ENCODE results near the gene SMIM7. TPM values are rescaled to one million over a fixed set of nuclear protein-coding genes. Genes with fewer than 3 reads are reported as not detected.

Gene SMIM7
- total RNA-seq, 1 experiment from 2014 or later = 66.4 TPM

GRCh38 chr19:16655727-16656126 lies 4.2 kb downstream of the SMIM7 start (continued):
- TF ChIP-seq, protein P1, sequence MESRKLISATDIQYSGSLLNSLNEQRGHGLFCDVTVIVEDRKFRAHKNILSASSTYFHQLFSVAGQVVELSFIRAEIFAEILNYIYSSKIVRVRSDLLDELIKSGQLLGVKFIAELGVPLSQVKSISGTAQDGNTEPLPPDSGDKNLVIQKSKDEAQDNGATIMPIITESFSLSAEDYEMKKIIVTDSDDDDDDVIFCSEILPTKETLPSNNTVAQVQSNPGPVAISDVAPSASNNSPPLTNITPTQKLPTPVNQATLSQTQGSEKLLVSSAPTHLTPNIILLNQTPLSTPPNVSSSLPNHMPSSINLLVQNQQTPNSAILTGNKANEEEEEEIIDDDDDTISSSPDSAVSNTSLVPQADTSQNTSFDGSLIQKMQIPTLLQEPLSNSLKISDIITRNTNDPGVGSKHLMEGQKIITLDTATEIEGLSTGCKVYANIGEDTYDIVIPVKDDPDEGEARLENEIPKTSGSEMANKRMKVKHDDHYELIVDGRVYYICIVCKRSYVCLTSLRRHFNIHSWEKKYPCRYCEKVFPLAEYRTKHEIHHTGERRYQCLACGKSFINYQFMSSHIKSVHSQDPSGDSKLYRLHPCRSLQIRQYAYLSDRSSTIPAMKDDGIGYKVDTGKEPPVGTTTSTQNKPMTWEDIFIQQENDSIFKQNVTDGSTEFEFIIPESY (IDR thresholded peaks at IDR 0.05; ENCODE audit: extremely low read depth, insufficient replicate concordance, low read length) = no peak
- TF ChIP-seq REST (IDR thresholded peaks at IDR 0.05; ENCODE audit: low read depth) (no peak), MAX (IDR thresholded peaks at IDR 0.05) (no peak), JUND (IDR thresholded peaks at IDR 0.05) (no peak), CEBPB (IDR thresholded peaks at IDR 0.05; ENCODE audit: low read depth) (no peak), SP1 (IDR thresholded peaks at IDR 0.05; ENCODE audit: low read depth) (no peak), RAD21 (IDR thresholded peaks at IDR 0.05; ENCODE audit: low read depth) (no peak), POLR2A (IDR thresholded peaks at IDR 0.05; ENCODE audit: borderline replicate concordance, extremely low read depth, insufficient read depth, insufficient read length) (no peak)
- TF ChIP-seq, protein P2, sequence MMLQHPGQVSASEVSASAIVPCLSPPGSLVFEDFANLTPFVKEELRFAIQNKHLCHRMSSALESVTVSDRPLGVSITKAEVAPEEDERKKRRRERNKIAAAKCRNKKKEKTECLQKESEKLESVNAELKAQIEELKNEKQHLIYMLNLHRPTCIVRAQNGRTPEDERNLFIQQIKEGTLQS (IDR thresholded peaks at IDR 0.05) = no peak

DNA sequence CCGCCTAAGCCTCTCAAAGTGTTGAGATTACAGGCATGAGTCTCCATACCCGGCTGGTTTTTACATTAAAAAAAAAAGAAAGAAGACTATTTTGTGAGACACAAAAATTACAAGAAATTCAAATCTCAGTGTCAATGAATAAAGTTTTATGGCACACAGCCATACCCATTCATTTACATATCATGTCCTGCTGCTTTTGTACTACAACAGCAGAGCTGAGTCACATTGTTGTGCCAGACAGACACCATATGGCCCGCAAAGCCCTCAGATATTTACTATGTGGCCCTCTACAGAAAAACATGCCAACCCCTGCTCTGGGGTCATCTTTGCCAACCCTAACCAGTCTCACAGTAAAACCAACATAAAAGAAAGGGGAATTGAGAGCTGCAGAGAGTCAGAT lies 5.3 kb downstream of the SMIM7 start:
- H3K9me2 ChIP-seq (ENCODE audit: insufficient read depth) = no peaks in the 10 kb centered on the region
- H3K4me3 ChIP-seq (replicated peaks in 1 of 2; ENCODE audit: low read depth in 1 of 2, low read length in 2 of 2) = no peak overlapping the region
- DNase-seq (ENCODE audit: low read depth, low spot score) = no peak
- H3K79me2 ChIP-seq (ENCODE audit: insufficient read depth, low read length) = peaks cover 53% of the 10 kb centered on the region
- no peaks in the 10 kb centered on the region for H3K9me3 ChIP-seq (ENCODE audit: control insufficient read depth in 1 of 2, insufficient read depth in 1 of 2, low read depth in 1 of 2, low read length in 2 of 2)
- POLR2A ChIA-PET = no interaction called here
- H2AFZ ChIP-seq (ENCODE audit: low read depth, low read length, poor library complexity, severe bottlenecking) = no peak overlapping the region
- H3K9ac ChIP-seq (ENCODE audit: low read length) = no peak overlapping the region
- CTCF ChIA-PET = no interaction called here
- H3K27ac ChIP-seq (ENCODE audit: low read depth, low read length) = no peak overlapping the region
- peaks cover 37 to 61% of the 10 kb centered on the region in 2 experiments; a peak in 3 of 4 replicates for H3K36me3 ChIP-seq (ENCODE audit: control insufficient read depth in 1 of 2, insufficient read depth in 2 of 2, low read length in 2 of 2)
- H3K4me1 ChIP-seq (ENCODE audit: control insufficient read depth in 1 of 2, insufficient read depth in 2 of 2, low read length in 2 of 2) = peaks cover 4 to 7% of the 10 kb centered on the region in 2 experiments; a peak in 3 of 4 replicates
- no peak overlapping the region for H3K4me2 ChIP-seq (ENCODE audit: low read length)
- ATAC-seq = no peak
- peaks cover 4% of the 10 kb centered on the region; the same call in 1 of the 2 replicates for H4K20me1 ChIP-seq (ENCODE audit: insufficient read depth)
- BruUV-seq (replicated peaks) = no TSS peak
- intact Hi-C loops (cut with micrococcal nuclease) = no loop called here
- H3K27me3 ChIP-seq (ENCODE audit: insufficient read depth, low read length) = no peaks in the 10 kb centered on the region
- TF ChIP-seq EZH2phosphoT487 (IDR thresholded peaks at IDR 0.05; ENCODE audit: borderline replicate concordance) = no peak
- RAD21 ChIA-PET (ENCODE audit: low non-redundant PET in 1 of 2, low total read pairs in 2 of 2, uncharacterized antibody in 2 of 2, unreplicated experiment in 2 of 2) = no interaction called here
